Aorta (tissue), 5 donors: ENCODE data around the gene STK39. TPM values are rescaled to one million over a fixed set of nuclear protein-coding genes. Genes with fewer than 3 reads are reported as not detected.

Experiments
- ATAC-seq: fragments of 200-7000 bp; cut with Tn5 transposase; one replicate; pipeline ENCODE4 v1.9.1; 2022; ENCODE audit warnings: moderate library complexity; ENCODE audit not compliant: low FRiP score
- DNase-seq, 2 donors: peaks; one replicate each; pipeline ENCODE4 v3.0.0-alpha.2; 2020
- H3K27ac ChIP-seq, 2 donors: one replicate each; pipeline ENCODE4 v1.5.1; 2013; ENCODE audit warnings: low read length in 2 of 2, mild to moderate bottlenecking in 2 of 2, moderate library complexity in 2 of 2, control low read depth in 1 of 2, inconsistent platforms in 1 of 2, low read depth in 1 of 2
- H3K27me3 ChIP-seq, 2 donors: one replicate each; pipeline ENCODE4 v1.6.1; 2013; ENCODE audit warnings: control low read depth in 1 of 2, low read length in 1 of 2, mild to moderate bottlenecking in 1 of 2, moderate library complexity in 1 of 2; ENCODE audit not compliant: insufficient read depth in 2 of 2, control insufficient read depth in 1 of 2
- H3K36me3 ChIP-seq, 2 donors: one replicate each; pipeline ENCODE4 v1.6.1; 2013; ENCODE audit warnings: control low read depth in 1 of 2, low read length in 1 of 2, mild to moderate bottlenecking in 1 of 2; ENCODE audit not compliant: insufficient read depth in 2 of 2, control insufficient read depth in 1 of 2
- H3K4me1 ChIP-seq, 2 donors: one replicate each; pipeline ENCODE4 v1.6.1; 2013; ENCODE audit warnings: low read length in 2 of 2, control low read depth in 1 of 2, mild to moderate bottlenecking in 1 of 2, moderate library complexity in 1 of 2; ENCODE audit not compliant: insufficient read depth in 2 of 2, control insufficient read depth in 1 of 2
- H3K4me3 ChIP-seq, 2 donors: one replicate each; pipeline ENCODE4 v1.5.1; 2013; ENCODE audit warnings: low read length in 2 of 2, control low read depth in 1 of 2, mild to moderate bottlenecking in 1 of 2
- H3K9me3 ChIP-seq: one replicate; pipeline ENCODE4 v1.6.1; 2013; ENCODE audit warnings: mild to moderate bottlenecking, low read length; ENCODE audit not compliant: control insufficient read depth
- WGBS, 2 donors: extraction: QIAGEN DNeasy Blood & Tissue Kit; methylation state at CpG; one replicate each; pipeline ENCODE4 v1.1.7; 2013; 5-methylcytosine and 5-hydroxymethylcytosine counted together
- intact Hi-C, 2 donors: fragments of 100-400 bp; cut with DNase I; formaldehyde crosslinking; loops; one replicate each; pipeline versions ENCODE4 v1.14.2 to v1.15.0; 2022
- polyA plus RNA-seq, 2 donors: library from polyadenylated mRNA; stranded (reverse); fragments of 200-250 nt; gene quantifications; one replicate each; pipeline ENCODE4 v1.2.3, GENCODE V29; 2013
- total RNA-seq, 2 donors: library from RNA; stranded (reverse); fragmentation: NEBNext Ultra II Directional; extraction: Animal tissue kit (Norgen Biotek cat#: 25700); gene quantifications; one replicate each; pipeline ENCODE4 v1.2.1, GENCODE V29; 2021
- donor health status: healthy with polysubstance abuse.
- donor health status: Bipolar disorder and iron deficiency.
- donor health status: DM: no; HTN: no; CAD: no.
- donor health status: DM: no; HTN: no; CAD: no.
- donor health status: DM: yes; HTN: yes; CAD: no.

Gene STK39
- total and polyA plus RNA-seq, 4 donors, result 7.1 to 17.7 (median 14.4) TPM

- WGBS, 2 donors, result 91 to 94% methylated on average over 4 of the region's 4 CpGs
- H3K27me3 ChIP-seq, result no peaks in the 10 kb centered on the region
Measured at GRCh38 chr2:168120310-168120709, 127.1 kb downstream of the STK39 start.

GRCh38 chr2:168119515-168120141, 127.8 kb downstream of the STK39 start:
- H3K36me3 ChIP-seq, result no peaks in the 10 kb centered on the region

More at GRCh38 chr2:168120310-168120709, 127.1 kb downstream of the STK39 start:
- no peak for ATAC-seq
- intact Hi-C loops, result loop anchor here in 1 of 2 donors (5.0 kb wide), 1 partner anchor 1583 kb away; no protein-coding TSS in a partner anchor
- Histone ChIP-seq H3K9me3 (no peaks in the 10 kb centered on the region), H3K36me3 (no peaks in the 10 kb centered on the region), H3K4me3 (no peak overlapping the region), H3K4me1 (no peaks in the 10 kb centered on the region), H3K27ac (no peak overlapping the region)
- no peak for DNase-seq

DNA sequence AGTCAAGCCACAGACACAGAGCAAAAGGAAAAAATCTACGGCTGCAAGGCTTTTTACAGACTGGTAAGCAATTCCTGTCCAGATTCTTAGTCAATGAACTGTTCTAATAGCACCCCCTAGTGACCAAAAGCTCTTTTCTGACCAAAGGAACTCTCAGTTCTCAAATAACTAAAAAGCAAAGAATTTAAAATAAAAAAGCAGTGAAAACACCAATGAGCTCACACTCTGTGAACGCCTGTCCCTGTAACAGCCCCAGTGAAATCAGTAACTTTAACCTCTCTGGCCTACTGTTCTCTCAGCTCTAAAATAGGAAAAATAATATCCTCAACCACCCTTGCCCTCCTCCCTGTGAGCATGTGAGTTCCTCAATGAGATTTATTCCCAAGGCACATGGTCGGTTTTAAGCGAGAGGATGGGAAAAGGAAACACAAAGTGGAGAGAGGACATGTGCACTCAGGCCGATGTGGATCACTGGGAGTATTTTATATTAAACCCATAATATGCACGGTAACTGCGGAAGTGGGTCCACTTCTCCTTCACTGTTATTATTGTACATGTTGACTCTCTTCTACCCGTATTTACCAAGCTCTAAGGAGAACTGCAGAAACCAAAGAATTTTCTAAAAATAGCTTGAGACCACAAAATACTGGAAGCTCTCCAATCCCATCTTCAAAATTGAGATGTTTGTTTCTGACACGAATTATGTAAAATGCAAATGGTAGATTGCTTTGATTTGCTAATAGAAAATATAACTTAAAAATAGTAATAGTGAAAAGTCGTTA, 128.5 kb downstream of the STK39 start:
- H3K9me3 ChIP-seq, result no peaks in the 10 kb centered on the region
- H3K36me3 ChIP-seq, result no peaks in the 10 kb centered on the region
- peaks cover 0 to 2% of the 10 kb centered on the region in 2 donors for H3K4me1 ChIP-seq
- 35 to 39% methylated on average over 10 of the region's 10 CpGs for WGBS, 2 donors
- peak; percentile 82 for ATAC-seq
- no peak overlapping the region for H3K27ac ChIP-seq
- intact Hi-C loops, result loop anchor here in 1 of 2 donors (2.0 kb wide), 1 partner anchor 154 kb away; no protein-coding TSS in a partner anchor
- no peak overlapping the region for H3K4me3 ChIP-seq
- no peak for DNase-seq
- H3K27me3 ChIP-seq, result no peaks in the 10 kb centered on the region

More at GRCh38 chr2:168119515-168120141, 127.8 kb downstream of the STK39 start:
- DNase-seq (no peak), ATAC-seq (peak; percentile 76)
- intact Hi-C loops, result loop anchor here (2.0 to 5.0 kb wide), 2 partner anchors 155 to 1582 kb away; no protein-coding TSS in a partner anchor
- Histone ChIP-seq H3K4me3 (no peak overlapping the region), H3K27me3 (no peaks in the 10 kb centered on the region), H3K27ac (no peak overlapping the region), H3K9me3 (no peaks in the 10 kb centered on the region), H3K4me1 (peaks cover 0 to under 1% of the 10 kb centered on the region in 2 donors)
- 39 to 40% methylated on average over 4 of the region's 4 CpGs for WGBS, 2 donors

DNA sequence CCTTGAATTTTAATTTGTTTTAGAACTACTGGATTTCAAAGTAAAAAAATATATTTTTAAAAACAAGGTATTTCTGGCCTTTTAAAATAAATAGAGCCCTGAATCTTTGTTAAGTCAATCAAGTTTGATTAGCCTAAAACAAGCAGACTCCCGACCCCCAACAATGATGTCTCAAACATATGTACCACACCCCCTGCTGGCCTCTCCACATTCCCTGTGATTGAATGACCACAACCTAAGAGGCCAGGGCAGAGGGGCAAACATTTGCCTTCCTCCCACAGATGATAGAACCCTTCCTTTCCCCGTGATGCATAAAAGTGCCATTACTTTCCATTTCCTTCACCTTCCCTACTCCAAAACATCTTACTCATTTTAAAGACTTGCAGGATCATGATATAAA, 130.9 kb downstream of the STK39 start:
- intact Hi-C loops, result no loop called here
- no peak for DNase-seq
- Histone ChIP-seq H3K27me3 (no peaks in the 10 kb centered on the region), H3K9me3 (no peaks in the 10 kb centered on the region), H3K36me3 (no peaks in the 10 kb centered on the region), H3K4me3 (no peak overlapping the region), H3K4me1 (peaks cover 0 to 2% of the 10 kb centered on the region in 2 donors), H3K27ac (no peak overlapping the region)
- ATAC-seq, result no peak
- 94 to 95% methylated on average over 2 of the region's 2 CpGs for WGBS, 2 donors

DNA sequence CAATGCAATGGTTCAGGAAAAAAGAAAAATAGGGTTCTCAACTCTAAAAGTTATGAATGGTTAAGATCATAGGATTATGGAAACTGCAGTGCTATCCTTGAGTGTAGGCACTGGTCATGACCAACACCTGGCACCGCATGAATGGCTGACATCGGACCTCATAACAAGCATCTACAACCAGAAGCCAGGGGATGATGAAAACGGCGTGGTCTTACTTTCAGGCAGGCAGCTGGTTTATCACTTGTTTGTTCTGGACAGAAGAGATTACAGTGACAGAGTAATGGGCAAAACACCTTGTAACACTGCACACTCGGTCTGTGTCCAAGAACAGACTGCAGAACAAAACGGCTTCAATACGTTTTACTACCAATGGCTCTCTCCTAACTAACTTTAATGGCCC, 132.8 kb downstream of the STK39 start:
- peaks cover 0 to 2% of the 10 kb centered on the region in 2 donors for H3K4me1 ChIP-seq
- no peak overlapping the region for H3K27ac ChIP-seq
- H3K36me3 ChIP-seq, result no peaks in the 10 kb centered on the region
- 75 to 77% methylated on average over 7 of the region's 7 CpGs for WGBS, 2 donors
- DNase-seq (no peak), ATAC-seq (no peak)
- no peaks in the 10 kb centered on the region for H3K9me3 ChIP-seq
- H3K27me3 ChIP-seq, result no peaks in the 10 kb centered on the region
- no peak overlapping the region for H3K4me3 ChIP-seq
- intact Hi-C loops, result no loop called here

DNA sequence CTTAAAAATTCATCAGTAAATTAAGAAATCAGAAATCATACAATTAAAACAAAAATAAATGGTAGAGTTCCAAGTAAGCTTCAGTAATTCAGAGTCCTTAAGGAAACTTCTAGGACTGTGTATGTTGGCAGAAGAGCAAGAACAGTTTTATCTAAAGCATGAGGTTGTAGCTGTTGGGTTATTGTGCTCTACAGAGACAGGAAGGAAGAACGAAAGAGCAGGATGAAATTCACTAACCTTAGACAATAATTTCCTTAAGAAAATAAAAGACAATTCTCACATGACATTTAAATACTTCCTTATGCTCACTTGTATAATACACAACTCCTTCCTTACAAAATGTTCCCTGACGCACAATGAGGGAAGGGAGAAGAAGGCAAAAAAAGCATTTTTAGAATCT, 133.4 kb downstream of the STK39 start:
- Histone ChIP-seq H3K27ac (no peak overlapping the region), H3K9me3 (no peaks in the 10 kb centered on the region), H3K4me1 (peaks cover 0 to 2% of the 10 kb centered on the region in 2 donors), H3K4me3 (no peak overlapping the region), H3K36me3 (no peaks in the 10 kb centered on the region), H3K27me3 (no peaks in the 10 kb centered on the region)
- ATAC-seq (no peak), DNase-seq (no peak)
- intact Hi-C loops, result no loop called here
- WGBS, 2 donors, result 34 to 37% methylated on average over 2 of the region's 2 CpGs

GRCh38 chr2:168107322-168107721, 140.1 kb downstream of the STK39 start:
- H3K9me3 ChIP-seq, result no peaks in the 10 kb centered on the region
- H3K36me3 ChIP-seq, result no peaks in the 10 kb centered on the region
- no peak for DNase-seq
- H3K27ac ChIP-seq, result no peak overlapping the region
- H3K27me3 ChIP-seq, result no peaks in the 10 kb centered on the region
- 21 to 30% methylated on average over 2 of the region's 2 CpGs for WGBS, 2 donors
- intact Hi-C loops, result no loop called here
- no peak overlapping the region for H3K4me3 ChIP-seq
- ATAC-seq, result no peak
- no peaks in the 10 kb centered on the region for H3K4me1 ChIP-seq

DNA sequence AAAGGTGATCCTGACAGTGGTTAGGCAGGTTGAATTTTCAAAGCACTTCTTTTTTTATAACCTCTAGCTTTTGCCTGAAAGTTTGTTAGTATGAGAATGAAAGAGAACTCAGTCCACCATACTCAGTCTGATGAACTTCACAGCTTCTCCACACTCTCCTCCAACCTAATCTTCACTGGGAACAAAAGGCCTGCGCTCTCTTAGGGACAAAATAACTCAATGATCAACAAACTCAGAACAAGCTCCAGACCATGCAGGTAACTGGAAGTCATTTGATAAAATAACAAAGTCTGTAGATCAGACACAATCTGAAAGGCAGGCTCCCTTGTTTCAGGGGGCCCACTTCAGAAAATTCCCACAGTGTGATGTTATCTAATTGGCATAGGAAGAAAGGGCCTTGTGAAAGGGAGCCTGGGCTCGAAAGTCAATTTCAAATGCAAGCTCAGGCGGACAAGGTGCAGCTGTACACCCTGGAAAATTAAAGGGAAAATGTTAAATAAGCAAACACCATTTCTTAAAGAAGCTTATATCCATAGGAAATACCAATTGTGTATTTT, 142.2 kb downstream of the STK39 start:
- H3K9me3 ChIP-seq, result no peaks in the 10 kb centered on the region
- no peak overlapping the region for H3K27ac ChIP-seq
- no peaks in the 10 kb centered on the region for H3K27me3 ChIP-seq
- WGBS, 2 donors, result 70 to 82% methylated on average over 3 of the region's 3 CpGs
- intact Hi-C loops, result no loop called here
- H3K4me1 ChIP-seq, result no peaks in the 10 kb centered on the region
- DNase-seq, result no peak
- no peak for ATAC-seq
- H3K36me3 ChIP-seq, result no peaks in the 10 kb centered on the region
- H3K4me3 ChIP-seq, result no peak overlapping the region
